HEK293 (cell line): ENCODE data around the gene PPDPF.

Experiments
- ATF2 ChIP-seq: fragments of 450-650 bp; formaldehyde crosslinking; IDR thresholded peaks from 2 replicates; pipeline ENCODE4 v1.5.1; 2016; ENCODE audit warnings: missing biosample characterization, missing genetic modification characterization, low read depth
- BCL11A ChIP-seq: fragments of 450-650 bp; formaldehyde crosslinking; IDR thresholded peaks from 2 replicates; pipeline ENCODE4 v1.5.1; 2016; ENCODE audit warnings: low read depth, missing biosample characterization, missing genetic modification characterization
- EGR2 ChIP-seq: fragments of 450-650 bp; formaldehyde crosslinking; IDR thresholded peaks from 2 replicates; pipeline ENCODE4 v1.5.1; 2016; ENCODE audit warnings: low read depth, missing biosample characterization, missing genetic modification characterization
- GLI4 ChIP-seq: fragments of 450-650 bp; formaldehyde crosslinking; IDR thresholded peaks from 2 replicates; pipeline ENCODE4 v1.5.1; 2016; ENCODE audit warnings: missing biosample characterization, missing genetic modification characterization
- GLIS2 ChIP-seq: fragments of 450-650 bp; formaldehyde crosslinking; IDR thresholded peaks from 2 replicates; pipeline ENCODE4 v1.5.1; 2016; ENCODE audit warnings: missing biosample characterization, missing genetic modification characterization
- KLF8 ChIP-seq: fragments of 450-650 bp; formaldehyde crosslinking; IDR thresholded peaks from 2 replicates; pipeline ENCODE4 v1.5.1; 2016; ENCODE audit warnings: missing biosample characterization, missing genetic modification characterization
- PATZ1 ChIP-seq: fragments of 450-650 bp; formaldehyde crosslinking; IDR thresholded peaks from 2 replicates; pipeline ENCODE4 v1.5.1; 2016; ENCODE audit warnings: missing biosample characterization, missing genetic modification characterization
- PRDM10 ChIP-seq: fragments of 450-650 bp; formaldehyde crosslinking; IDR thresholded peaks from 2 replicates; pipeline ENCODE4 v1.5.1; 2016; ENCODE audit warnings: missing biosample characterization, missing genetic modification characterization
- REPIN1 ChIP-seq: fragments of 450-650 bp; formaldehyde crosslinking; IDR thresholded peaks from 2 replicates; pipeline ENCODE4 v1.5.1; 2017; ENCODE audit warnings: missing biosample characterization, missing genetic modification characterization, low read depth
- SCRT1 ChIP-seq: fragments of 450-650 bp; formaldehyde crosslinking; IDR thresholded peaks from 2 replicates; pipeline ENCODE4 v1.5.1; 2016; ENCODE audit warnings: missing biosample characterization, missing genetic modification characterization, borderline replicate concordance
- SP3 ChIP-seq: fragments of 450-650 bp; formaldehyde crosslinking; IDR thresholded peaks from 2 replicates; pipeline ENCODE4 v1.5.1; 2016; ENCODE audit warnings: missing biosample characterization, missing genetic modification characterization
- SP7 ChIP-seq: fragments of 450-650 bp; formaldehyde crosslinking; IDR thresholded peaks from 2 replicates; pipeline ENCODE4 v1.5.1; 2016; ENCODE audit warnings: missing biosample characterization, missing genetic modification characterization
- ZBTB10 ChIP-seq: fragments of 450-650 bp; formaldehyde crosslinking; IDR thresholded peaks from 2 replicates; pipeline ENCODE4 v1.5.1; 2016; ENCODE audit warnings: missing biosample characterization, missing genetic modification characterization
- ZFHX2 ChIP-seq: fragments of 450-650 bp; formaldehyde crosslinking; conservative IDR thresholded peaks from 2 replicates; pipeline ENCODE4 v1.5.1; 2016; ENCODE audit warnings: missing biosample characterization, missing genetic modification characterization
- ZFP3 ChIP-seq: fragments of 450-650 bp; formaldehyde crosslinking; IDR thresholded peaks from 2 replicates; pipeline ENCODE4 v1.5.1; 2016; ENCODE audit warnings: low read depth, missing biosample characterization, missing genetic modification characterization
- ZFP37 ChIP-seq: fragments of 450-650 bp; formaldehyde crosslinking; IDR thresholded peaks from 2 replicates; pipeline ENCODE4 v1.5.1; 2016; ENCODE audit warnings: missing biosample characterization, missing genetic modification characterization
- ZNF146 ChIP-seq: fragments of 450-650 bp; formaldehyde crosslinking; IDR thresholded peaks from 2 replicates; pipeline ENCODE4 v1.5.1; 2016; ENCODE audit warnings: missing biosample characterization, missing genetic modification characterization
- ZNF175 ChIP-seq: fragments of 450-650 bp; formaldehyde crosslinking; IDR thresholded peaks from 2 replicates; pipeline ENCODE4 v1.5.1; 2016; ENCODE audit warnings: missing biosample characterization, missing genetic modification characterization
- ZNF202 ChIP-seq: fragments of 450-650 bp; formaldehyde crosslinking; IDR thresholded peaks from 2 replicates; pipeline ENCODE4 v1.5.1; 2016; ENCODE audit warnings: missing biosample characterization, missing genetic modification characterization, borderline replicate concordance
- ZNF280C ChIP-seq: fragments of 450-650 bp; formaldehyde crosslinking; IDR thresholded peaks from 2 replicates; pipeline ENCODE4 v1.5.1; 2016; ENCODE audit warnings: missing biosample characterization, missing genetic modification characterization
- ZNF335 ChIP-seq: fragments of 450-650 bp; formaldehyde crosslinking; conservative IDR thresholded peaks from 2 replicates; pipeline ENCODE4 v1.5.1; 2016; ENCODE audit warnings: missing biosample characterization, missing genetic modification characterization
- ZNF37A ChIP-seq: fragments of 450-650 bp; IDR thresholded peaks from 2 replicates; pipeline ENCODE4 v1.5.1; 2018; ENCODE audit warnings: missing biosample characterization, missing genetic modification characterization
- ZNF394 ChIP-seq: fragments of 450-650 bp; formaldehyde crosslinking; IDR thresholded peaks from 2 replicates; pipeline ENCODE4 v1.5.1; 2016; ENCODE audit warnings: missing biosample characterization, missing genetic modification characterization, mild to moderate bottlenecking, moderate library complexity, borderline replicate concordance
- ZNF555 ChIP-seq: fragments of 450-650 bp; formaldehyde crosslinking; conservative IDR thresholded peaks from 2 replicates; pipeline ENCODE4 v1.5.1; 2017; ENCODE audit warnings: missing biosample characterization, mild to moderate bottlenecking, missing genetic modification characterization, inconsistent platforms
- ZNF629 ChIP-seq: fragments of 450-650 bp; formaldehyde crosslinking; IDR thresholded peaks from 2 replicates; pipeline ENCODE4 v1.5.1; 2017; ENCODE audit warnings: missing biosample characterization, missing genetic modification characterization
- ZNF76 ChIP-seq: fragments of 450-650 bp; formaldehyde crosslinking; IDR thresholded peaks from 2 replicates; pipeline ENCODE4; 2016; ENCODE audit warnings: low read depth, missing biosample characterization, missing genetic modification characterization, borderline replicate concordance
- ZSCAN30 ChIP-seq: fragments of 450-650 bp; IDR thresholded peaks from 2 replicates; pipeline ENCODE4 v1.5.1; 2018; ENCODE audit warnings: missing biosample characterization, mild to moderate bottlenecking, missing genetic modification characterization, moderate library complexity

The PPDPF gene

GRCh38 chr20:63501818-63502670, 18.5 kb upstream of the PPDPF start (continued):
- TF ChIP-seq ATF2 (tag by site-specific recombination) (peak; percentile 98), ZNF202 (no peak), GLI4 (no peak), ZSCAN30 (no peak), ZNF335 (peak; percentile 58), ZNF629 (peak; percentile 81), REPIN1 (tag by site-specific recombination) (no peak), ZNF280C (no peak), EGR2 (tag by site-specific recombination) (no peak), ZBTB10 (peak; percentile 77), ZNF146 (tag by site-specific recombination) (no peak), ZNF175 (no peak), ZNF555 (tag by site-specific recombination) (no peak), ZFP37 (tag by site-specific recombination) (no peak), ZNF37A (no peak), ZNF76 (tag by site-specific recombination) (peak; percentile 25; the same call in 1 of the 2 replicates), PATZ1 (tag by site-specific recombination) (peak; percentile 59), SP3 (tag by site-specific recombination) (peak; percentile 59), KLF8 (tag by site-specific recombination) (peak; percentile 50; the same call in 1 of the 2 replicates), ZFP3 (tag by site-specific recombination) (no peak), SCRT1 (tag by site-specific recombination) (peak; percentile 81; the same call in 1 of the 2 replicates), GLIS2 (tag by site-specific recombination) (peak; percentile 15), SP7 (tag by site-specific recombination) (peak; percentile 55; the same call in 1 of the 2 replicates), ZFHX2 (tag by site-specific recombination) (no peak), BCL11A (peak; percentile 57), ZNF394 (peak; percentile 26; the same call in 1 of the 2 replicates), PRDM10 (tag by site-specific recombination) (peak; percentile 65)
